Measurements from ENCODE around the gene PDZK1.
"Not testable (repeated sequence)": the region's sequence is repeated elsewhere in the genome, so short reads cannot be mapped to it uniquely, and the experiment has no call there.

Gene PDZK1

DNA sequence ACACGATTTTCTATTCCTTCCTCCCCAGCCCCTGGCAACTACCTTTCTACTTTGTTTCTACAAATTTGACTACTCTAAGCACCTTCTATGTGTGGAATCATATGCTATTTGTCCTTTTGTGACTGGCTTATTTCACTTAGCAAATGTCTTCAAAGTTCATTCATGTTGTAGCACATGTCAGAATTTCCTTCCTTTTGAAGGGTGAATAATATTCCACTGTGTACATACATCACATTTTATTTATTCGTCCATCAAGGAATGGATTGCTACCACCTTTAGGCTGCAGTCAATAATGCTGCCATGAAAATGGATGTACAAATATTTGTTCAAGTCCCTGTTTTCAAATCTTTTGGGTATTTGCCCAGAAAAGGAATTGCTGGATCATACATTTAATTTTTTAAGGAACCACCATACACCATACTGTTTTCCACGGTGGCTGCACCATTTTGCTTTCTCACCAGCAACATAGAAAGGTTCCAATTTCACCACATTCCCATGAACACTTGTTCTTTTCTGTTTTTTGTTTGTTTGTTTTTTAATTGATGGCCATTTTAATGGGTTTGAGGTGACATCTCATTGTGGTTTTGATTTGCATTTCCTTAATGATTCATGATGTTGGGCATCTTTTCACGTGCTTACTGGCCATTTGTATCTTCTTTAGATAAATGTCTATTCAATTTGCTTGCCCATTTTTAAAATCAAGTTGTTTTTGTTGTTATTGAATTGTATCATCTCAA, 3.3 kb upstream of the PDZK1 start:
- DNase-seq: no peak

DNA sequence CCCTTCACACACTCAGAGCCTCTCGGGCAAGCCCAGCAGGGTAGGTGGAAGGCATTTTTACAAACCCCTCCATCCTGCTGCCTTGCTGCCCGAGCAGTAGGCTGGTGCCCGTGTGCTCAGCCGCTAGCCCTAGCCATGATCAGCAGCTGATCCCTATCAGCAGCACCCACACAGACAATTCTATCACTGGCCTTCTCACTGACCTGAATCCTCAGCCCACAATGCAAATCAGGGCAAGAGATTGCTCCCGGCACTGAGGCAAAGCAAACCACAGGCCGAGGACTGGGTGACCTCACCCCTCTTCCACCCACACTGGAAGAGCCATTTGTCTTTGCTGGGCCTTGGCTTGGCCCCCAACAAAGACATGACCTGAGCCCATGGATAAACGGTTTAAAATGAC, 895 bp upstream of the PDZK1 start:
- DNase-seq: peak; percentile 5

DNA sequence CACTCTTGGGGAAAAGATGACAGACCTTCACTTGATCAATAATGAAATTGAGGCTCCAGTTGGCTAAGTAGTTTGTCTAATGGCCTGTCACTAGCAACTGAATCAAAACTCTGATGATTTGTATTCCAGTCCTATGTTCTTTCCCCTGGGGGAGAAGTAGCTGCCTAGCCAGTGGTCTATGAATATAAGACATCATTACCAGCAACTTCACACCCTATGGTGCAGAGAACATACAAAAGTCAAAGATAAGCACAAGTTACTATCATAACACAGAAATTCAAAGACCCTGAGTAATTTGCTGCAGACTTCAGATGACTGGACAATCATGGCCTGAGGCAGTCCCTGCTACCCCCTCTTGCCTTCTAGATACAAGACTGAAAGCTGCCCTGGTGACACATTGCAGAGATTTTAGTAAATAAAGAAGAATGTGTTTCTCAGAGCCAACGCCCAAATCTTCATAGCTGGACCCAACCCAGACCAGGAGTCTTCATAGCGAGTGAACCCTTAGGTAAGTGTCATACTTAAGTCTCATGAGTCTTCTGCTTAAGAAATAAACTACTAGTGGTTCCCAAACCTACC, 993 bp downstream of the PDZK1 start:
- DNase-seq: no peak

DNA sequence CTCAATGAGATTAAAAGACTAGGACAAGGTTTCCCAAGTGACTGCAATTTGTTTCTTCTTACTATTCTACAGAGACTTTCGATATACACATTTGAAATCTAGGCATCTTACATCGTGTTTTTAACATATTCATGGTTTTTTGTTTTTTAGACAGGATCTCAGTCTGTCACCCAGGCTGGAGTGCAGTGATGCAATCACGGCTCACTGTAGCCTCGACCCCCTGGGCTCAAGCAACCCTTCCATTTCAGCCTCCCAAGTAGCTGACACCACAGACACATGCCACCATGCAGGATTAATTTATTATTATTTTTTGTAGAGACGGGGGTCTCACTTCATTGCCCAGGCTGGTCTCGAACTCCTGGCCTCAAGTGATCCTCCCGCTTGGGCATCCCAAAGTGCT, 1.5 kb downstream of the PDZK1 start:
- DNase-seq: no peak

DNA sequence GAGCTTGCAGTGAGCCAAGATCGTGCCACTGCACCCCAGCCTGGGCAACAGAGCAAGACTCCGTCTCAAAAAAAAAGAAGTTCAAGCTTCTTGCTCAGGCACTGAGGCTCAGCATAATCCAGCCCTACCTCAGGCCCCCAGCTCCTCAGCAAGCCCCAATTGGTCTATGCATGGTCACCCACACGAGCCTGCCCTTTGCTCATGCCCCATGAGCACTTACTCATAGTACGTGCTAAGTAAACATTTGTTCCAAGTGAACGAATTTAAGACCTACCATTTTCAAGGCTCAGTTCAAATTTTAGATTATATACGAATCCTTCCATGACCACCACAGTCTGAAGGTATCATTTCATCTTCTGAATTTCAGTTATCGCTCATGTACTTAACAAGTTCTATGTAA, 4.3 kb downstream of the PDZK1 start:
- no peak for DNase-seq

DNA sequence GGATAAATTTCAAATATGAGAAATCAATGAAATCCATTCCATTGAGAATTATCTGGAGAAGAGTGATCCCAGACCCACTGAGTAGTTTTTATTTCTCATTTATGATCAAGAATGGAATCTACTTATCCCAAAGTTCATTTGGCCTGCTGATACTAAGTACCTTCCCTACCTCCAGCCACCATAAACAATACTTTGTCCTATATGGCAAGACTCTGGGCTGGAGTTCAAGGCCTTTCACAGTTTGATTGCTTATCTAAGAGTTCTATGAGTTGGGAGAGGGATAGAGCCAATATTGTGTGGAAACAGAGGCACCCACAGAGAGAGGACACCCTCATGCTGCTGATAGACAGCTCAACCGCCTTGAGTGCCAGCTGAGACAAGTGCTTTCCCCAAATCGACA, 5.1 kb downstream of the PDZK1 start:
- no peak for DNase-seq

DNA sequence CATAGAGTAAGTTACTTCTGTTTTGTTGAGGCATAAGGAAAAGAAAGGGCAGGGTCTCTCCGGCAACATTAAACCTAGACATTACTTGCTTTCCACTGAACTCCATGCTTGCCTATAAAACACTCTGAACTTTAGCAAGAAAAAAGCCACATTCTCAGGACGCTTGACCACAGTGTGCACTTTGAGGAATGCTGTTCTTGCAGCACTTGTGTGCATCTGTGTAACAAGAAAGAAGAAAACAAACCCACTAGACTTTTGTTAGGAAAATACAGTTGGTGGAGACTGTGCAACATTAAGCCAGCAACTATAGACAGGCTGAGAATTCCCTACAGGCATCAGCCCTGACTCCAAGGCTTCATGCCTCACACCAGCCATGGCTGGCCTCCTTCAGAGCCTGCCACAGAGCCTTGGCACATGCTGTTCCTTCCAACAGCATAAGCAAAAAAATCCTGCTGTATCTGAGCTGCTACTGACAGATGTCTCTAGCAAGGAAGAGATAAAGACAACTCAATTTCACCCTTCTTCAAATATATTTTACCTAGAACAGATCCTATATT, 5.8 kb downstream of the PDZK1 start:
- DNase-seq: no peak

DNA sequence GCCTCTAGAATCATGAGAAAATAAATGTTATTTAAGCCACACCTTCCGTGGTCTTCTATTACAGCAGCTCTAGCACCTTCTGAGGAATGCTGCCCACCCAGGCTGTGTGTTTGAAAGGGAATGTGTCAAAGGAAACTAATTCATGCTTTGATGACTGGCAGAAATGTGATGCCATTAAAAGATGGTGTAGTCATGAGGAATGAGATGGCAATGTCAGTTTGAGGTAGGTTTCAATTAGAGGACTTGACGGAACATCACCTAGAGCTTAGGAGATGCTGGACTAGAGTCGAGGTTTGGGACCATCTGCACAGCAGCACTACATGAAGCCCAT, 10.6 kb downstream of the PDZK1 start:
- no peak for DNase-seq

DNA sequence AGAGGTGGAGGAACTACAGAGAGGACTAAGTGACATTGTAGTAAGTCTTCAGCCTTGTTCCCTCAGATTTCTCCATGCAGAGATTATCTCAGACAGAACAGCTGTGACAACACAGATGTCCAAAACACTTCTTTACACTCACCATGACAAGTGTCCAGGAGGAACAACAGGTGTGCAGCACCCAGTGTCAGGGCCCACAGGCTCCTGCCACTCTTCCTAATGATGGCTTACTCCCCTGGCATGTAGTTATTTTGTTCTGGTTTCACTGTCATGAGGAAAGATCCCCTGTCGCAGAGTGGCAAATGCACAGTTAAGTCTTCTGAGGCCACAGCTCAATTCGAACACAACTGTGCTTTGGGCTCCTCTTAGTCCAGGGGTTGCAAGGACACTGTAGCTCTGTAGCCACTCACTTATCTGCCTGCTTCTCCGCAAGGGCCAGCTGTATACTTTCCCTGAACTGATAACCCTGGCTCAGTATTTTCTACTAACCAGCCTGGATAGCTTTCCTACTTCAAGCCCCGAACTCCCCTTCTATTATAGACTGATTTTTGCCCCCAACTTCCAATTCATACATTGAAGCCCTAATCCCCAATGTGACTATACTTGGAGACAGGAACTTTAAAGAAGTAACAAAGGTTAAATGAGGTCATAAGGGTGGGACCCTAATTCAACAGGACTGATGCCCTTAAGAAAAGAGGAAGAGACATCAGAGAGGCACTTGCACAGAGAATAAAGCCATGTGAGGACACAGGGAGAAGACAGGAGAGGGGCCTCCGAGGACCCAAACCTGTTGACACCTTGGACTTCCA, 11.1 kb downstream of the PDZK1 start:
- peak; percentile 33 for DNase-seq

DNA sequence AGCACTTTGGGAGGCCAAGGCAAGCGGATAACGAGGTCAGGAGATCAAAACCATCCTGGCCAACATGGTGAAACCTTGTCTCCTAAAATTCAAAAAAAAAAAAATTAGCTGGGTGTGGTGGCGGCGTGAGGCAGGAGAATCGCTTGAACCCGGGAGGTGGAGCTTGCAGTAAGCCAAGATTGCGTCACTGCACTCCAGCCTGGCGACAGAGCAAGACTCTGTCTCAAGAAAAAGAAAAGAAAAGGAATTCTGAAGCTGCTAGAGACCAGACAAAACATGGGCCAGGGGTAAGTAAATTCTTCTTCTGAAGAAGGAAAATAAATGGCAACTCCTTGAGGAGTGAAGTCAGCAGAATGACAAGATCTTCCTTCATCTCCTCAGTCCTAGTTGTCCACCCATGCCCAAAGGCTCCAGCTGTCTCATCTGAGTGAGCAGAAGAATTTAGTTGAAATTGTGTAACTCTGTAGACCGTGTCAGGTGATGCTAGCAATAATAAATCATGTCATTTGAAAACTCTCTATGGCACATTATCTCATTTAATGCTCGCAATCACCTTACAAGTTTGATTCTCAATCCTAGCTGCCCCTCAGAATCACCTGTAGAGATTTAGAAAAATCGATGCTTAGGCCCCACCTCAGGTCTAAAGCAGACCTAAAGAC, 14.3 kb downstream of the PDZK1 start:
- no peak for DNase-seq

DNA sequence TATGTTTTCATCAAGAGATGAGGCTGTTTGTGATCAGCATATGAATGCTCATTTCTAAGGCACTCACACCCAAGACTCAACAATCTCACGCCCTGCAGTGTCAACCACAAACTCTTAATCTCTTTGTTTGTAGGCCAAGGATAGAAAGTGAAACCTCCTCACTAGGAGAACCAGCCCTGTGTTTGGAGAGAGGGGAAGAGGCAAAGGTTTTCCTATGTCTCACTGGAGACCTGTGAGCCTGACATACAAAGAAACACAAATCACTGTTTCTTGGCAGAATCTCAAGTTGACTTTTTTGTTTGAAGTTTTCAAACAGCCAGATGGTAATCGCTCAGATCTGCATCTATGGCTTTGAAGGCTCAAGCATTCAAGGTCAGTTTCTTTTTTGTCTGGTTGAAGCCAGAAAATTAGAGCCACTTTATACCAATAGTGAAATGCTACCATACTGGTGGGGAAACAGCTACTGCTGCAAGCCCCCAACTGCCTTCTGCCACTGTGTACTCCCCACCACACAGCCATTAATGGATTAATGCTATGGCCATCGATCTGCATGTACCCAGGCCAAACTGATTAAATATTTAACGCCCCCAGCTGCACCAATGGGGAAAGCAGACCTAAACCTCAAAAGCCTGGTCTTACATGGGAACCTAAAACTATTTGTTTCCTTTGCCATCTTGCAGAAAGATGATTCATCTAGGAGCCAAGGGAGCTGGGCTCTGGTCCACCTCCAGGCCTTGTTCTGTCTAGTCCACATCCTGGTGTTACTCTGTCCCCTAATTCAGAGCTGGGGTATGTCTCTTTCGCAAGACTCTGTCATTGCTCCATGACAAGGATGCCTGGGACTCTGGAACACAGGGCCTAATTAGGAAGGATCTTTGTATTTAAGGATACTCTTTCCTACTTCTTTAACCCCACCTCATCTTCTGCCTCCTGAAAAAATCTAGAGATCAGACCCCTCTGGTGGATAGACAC, 16.3 kb downstream of the PDZK1 start:
- DNase-seq: no peak

DNA sequence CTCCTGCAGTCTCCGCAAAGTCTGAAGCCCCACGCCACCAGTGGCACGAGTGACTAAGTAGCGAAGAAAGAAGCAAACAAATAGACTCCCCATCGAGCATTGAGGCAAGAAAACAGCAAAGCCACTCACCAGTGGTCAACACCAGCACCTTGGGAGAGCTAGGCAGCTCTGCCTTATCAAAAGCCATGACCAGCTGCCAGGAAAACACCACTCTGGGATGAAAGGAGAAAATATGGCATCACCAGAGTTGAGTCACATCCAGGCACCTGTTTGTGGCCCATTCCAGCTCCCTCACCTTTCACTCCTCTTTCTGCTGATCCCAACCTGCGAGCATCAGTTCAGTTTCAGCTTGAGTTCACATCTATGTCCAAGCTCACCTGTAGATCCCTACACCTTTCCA, 17.2 kb downstream of the PDZK1 start:
- DNase-seq: no peak

DNA sequence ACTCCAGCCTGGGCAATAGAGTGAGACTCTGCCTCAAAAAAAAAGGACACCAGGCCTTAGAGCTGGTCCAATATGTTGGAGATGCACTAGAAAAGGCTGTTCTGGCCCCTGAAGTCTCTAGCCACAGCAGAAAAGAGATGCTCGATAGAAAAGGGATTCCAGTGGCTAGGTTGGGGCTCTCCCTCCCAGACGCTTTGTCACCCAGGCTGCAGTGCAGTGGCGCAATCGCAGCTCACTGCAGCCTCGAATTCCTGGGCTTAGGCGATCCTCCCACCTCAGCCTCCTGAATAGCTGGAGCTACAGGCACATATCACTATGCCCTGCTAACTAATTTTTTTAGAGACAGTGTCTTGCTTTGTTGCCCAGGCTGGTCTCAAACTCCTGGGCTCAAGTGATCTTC, 18.2 kb downstream of the PDZK1 start:
- DNase-seq: no peak

DNA sequence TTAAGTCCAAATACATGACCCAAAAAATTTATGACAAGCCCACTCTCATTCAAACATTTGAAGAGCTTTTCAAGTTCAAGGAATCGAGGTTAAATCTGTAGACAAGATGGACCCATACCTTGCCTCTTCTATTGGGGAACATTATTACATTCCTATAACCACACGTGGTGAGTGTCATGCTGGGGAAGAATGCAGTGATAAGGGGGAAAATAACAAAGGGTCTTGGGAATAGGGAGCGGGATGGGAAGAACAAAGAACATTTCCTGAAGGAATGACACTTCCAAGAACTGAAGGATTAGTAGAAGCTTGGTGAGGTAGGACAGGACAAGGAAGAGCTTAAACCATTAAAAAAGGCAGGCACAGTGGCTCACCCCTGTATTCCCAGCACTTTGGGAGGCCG, 18.8 kb downstream of the PDZK1 start:
- DNase-seq: no peak

DNA sequence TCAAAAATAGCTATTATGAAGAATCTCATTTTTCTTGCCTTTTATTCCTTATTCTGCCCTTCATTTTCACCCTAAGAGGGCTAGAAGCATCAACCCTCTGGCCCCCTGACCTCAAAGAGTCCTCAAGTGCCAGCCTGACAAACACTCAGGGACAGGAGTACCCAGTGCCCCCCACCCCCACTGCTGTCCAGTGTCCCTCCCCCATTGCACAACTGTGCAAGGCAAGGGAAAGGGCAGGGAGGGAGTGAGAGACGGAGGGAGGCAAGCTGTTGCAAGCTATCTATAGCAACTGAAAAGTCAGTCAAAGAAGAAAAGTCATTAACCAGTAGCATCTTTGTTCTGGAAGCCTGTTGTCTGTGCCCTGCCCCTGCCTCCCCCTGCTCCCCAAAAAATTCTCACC, 21.1 kb downstream of the PDZK1 start:
- not testable (repeated sequence) for DNase-seq

DNA sequence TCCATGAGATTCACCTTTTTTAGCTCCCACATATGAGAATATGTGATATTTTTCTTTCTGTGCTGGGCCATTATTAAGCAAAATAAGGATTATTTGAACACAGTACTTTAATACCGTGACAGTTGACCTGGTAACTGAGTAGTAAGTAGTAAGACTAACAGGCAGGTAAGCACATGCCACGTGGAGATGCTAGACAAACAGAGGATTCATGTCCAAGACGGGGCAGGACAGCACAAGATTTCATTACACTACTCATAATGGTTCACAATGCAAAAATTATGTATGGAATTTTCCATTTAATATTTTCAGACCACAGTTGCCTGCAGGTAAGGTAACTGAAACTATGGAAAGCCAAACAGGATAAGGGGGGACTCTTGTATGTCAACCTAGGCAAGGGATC, 22.3 kb downstream of the PDZK1 start:
- DNase-seq: not testable (repeated sequence)

DNA sequence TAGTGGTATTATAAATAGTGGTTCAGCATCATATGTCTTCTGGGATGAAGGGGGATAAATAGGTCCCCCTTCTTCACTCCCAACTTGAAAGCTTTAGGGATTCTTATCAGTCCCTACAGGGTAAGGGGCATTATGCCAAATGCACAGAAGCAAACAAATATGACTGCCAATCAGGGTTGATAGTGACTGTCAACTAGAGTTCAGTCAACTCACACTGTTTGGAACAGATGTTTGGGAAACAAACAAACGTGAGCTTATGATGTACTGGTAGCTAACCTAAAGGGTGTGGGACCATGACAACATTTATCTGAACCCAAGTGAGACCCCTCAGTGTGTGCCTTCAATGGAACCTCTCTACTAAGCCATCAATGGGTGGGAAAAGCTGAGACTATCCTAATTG, 34.0 kb downstream of the PDZK1 start:
- not testable (repeated sequence) for DNase-seq

DNA sequence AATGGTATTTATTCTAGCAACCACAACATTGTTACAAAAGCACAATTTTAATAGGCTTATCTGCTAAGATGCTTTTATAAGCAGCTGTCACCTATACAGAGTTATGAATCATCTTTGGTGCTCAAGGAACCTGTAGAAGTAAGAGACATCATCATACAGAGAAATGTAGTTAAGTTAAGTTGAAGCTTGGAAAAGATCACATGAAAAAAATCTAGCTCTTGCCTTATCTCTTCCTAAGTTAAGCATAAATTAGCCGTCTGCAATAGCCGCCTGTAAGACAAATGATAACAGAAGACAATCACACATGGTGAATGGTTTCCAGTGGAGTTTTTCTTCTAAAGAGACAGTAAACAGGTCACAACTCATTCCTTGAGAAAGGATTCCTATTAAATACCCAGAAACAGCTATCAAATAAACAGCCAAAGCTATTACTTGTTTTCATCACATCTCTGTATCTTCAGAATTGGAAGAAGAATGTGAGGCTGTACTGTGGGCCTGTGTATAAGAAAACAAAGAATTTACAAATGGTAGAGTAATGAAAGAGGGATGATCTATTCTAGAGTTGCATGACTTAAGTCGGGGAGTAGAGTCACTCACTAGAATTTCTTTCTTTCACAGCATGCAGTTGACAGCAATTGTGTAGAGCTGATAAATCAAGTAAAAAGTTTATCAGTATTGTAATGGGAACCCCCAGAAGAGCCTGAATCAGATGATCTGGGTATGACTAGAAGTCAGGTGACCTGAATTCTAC, 36.0 kb downstream of the PDZK1 start:
- not testable (repeated sequence) for DNase-seq

DNA sequence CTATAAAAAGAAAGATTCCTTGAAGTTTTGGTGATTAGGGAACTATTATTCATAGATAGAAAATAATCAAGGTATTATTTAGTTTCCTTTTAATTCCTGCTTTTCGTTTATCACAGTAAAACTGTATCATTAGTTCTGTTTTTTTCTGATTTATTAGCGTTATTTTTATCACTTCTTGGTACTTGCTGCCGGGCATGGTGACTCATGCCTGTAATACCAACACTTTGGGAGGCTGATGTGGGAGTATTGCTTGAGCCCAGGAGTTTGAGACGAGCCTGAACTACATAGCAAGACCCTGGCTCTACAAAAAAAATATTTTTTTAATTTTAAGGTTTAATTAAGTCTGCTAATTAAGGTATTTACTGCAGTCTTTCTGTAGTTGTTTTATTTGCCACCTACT, 42.2 kb downstream of the PDZK1 start:
- not testable (repeated sequence) for DNase-seq

DNA sequence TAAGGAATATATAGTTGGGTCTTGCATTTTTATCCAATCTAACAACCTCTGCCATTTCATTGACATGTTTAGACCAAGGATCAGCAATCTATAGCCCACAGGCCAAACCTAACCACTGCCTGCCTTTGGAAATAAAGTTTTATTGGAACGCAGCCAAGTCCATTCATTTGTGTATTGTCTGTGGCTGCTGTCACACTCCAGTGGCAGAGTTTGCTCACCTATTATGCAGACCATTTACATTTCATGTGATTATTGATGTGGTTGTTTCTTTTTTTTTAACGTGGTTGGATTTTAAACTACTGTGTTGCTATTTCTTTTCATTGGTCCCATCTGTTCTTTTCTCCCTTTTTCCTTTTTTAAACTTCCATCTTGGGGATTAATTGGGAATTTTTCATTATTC, 44.7 kb downstream of the PDZK1 start:
- DNase-seq: peak; percentile 67

DNA sequence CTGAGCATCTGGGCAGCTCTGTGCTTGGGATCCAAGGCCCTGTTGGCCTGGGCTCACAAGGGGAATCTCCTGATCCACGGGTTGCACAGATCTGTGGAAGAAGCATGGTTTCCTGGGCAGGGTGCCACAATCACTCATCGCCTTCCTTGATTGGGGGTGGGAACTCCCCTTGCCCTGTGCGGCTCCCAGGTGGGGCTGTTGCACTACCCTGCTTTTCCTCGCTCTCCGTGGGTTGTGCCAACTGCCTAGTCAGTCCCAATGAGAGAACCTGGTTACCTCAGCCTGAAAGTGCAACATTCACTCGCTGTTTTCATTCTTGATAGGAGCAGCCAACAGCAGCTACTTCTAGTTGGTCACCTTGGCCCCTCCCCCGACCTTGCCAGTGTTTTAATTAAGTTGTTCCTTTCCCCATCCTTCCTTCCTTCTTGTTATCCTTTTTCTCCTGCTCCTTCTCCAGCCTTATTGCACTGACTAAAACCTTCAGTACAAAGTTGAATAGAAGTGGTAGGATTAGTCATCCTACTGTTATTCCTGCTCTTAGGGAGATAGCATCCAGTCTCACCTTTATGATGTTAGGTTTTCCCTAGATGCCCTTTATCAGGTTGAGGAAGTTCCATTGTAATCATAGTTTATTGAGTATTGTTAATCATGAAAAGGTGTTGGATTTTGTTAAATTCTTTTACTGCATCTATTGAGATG, 50.8 kb downstream of the PDZK1 start:
- DNase-seq: not testable (repeated sequence)
